ENCODE results near the gene PDE4D.
"Not testable (repeated sequence)": the region's sequence is repeated elsewhere in the genome, so short reads cannot be mapped to it uniquely, and the experiment has no call there.

The PDE4D gene

DNA sequence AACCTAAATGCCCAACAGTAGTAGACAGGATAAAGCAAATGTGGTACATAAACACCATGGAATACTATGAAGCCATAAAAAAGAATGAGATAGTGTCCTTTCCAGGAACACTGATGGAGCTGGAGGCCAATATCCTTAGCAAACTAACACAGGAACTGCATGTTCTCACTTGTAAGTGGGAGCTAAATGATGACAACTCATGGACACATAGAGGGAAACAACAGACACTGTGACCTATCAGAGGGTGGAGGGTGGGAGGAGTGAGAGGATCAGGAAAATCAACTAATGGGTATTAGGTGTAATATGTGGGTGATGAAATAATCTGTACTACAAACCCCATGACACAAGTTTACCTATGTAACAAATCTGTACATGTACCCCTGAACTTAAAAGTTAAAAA lies 805.0 kb downstream of the PDE4D start:
- no peak for DNase-seq

DNA sequence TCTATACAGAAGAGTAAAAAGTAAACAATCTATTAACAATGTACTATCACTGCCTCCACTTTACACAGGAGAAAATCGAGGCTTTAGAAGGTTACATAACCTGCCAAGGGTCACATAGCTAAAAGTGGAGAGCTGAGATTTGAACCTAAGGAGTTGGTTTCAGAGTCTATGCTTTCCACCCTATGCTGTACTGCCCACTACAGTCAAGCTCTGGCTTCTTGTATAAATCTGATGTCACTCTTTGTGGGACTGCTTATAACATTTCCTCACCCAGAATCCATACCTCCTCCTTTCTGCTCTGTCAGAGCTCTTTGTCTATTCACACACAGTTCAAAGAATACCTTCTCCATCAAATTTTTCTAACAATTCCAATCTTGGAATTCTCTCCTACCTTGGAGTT lies 807.5 kb downstream of the PDE4D start:
- DNase-seq = no peak

- no peak for DNase-seq
Measured at GRCh38 chr5:59081693-59082092, 811.8 kb downstream of the PDE4D start.

- DNase-seq = no peak
Measured at GRCh38 chr5:59079622-59080620, 813.6 kb downstream of the PDE4D start.

DNA sequence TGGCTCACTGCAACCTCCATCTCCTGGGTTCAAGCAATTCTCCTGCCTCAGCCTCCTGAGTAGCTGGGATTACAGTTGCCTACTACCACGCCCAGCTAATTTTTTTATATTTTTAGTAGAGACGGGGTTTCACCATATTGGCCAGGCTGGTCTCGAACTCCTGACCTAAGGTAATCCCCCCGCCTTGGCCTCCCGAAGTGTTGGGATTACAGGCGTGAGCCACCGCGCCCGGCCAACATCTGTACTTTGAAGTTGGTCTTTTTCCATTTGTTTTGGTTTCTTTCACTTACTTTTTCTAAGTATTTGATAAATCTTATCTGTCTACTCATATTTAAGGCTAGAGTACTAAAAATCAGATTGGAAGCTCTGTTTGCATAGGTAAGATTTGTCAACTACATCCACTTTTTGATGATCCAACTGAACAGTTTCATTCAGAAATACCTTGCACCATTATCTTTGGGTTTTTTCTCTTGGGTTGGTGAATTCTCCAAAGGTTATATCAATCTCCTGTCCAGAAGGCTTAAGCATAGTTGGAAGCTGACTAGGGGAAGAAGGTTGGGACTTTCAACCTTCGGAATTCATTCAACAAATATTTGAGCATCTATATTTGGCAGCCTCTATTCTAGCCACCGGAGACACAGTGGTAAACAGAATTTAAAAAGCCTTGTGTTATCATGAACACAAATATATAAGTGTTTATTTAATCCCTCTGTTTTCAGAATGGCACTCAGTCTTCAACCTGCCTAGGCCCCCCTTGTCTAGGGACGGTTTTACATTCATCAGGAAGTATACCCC lies 821.6 kb downstream of the PDE4D start:
- no peak for DNase-seq

DNA sequence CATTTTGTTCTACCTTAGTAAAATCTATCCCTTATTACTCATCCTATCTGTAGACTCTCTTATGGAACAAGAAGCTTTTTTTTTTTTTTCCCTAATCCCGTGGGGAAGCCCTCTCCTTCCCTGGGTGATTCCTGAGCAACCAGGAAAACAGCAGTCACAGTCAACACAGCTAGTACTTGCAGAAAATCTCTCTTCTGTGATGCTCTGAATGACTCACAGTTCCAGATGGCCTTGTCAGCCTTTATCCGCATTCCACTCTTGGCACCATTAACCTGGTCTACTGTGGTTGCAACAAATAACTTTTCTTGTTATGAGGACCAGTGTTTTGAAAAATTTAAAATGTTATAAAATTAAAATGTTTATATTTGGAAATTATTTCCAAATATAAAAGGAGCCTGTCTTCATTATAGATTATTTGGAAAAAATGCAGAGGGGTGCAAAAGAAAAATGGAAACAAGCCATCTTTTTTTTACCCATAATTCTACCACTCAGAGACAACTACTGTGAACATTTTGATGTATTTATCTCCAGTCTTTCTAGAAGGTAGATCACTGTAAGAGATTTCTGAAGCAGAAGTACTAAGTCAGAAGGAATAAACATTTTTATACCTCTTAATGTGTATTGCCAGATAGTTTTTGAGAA lies 824.0 kb downstream of the PDE4D start:
- DNase-seq = no peak

- DNase-seq = no peak
Measured at GRCh38 chr5:59067956-59068656, 825.4 kb downstream of the PDE4D start.

DNA sequence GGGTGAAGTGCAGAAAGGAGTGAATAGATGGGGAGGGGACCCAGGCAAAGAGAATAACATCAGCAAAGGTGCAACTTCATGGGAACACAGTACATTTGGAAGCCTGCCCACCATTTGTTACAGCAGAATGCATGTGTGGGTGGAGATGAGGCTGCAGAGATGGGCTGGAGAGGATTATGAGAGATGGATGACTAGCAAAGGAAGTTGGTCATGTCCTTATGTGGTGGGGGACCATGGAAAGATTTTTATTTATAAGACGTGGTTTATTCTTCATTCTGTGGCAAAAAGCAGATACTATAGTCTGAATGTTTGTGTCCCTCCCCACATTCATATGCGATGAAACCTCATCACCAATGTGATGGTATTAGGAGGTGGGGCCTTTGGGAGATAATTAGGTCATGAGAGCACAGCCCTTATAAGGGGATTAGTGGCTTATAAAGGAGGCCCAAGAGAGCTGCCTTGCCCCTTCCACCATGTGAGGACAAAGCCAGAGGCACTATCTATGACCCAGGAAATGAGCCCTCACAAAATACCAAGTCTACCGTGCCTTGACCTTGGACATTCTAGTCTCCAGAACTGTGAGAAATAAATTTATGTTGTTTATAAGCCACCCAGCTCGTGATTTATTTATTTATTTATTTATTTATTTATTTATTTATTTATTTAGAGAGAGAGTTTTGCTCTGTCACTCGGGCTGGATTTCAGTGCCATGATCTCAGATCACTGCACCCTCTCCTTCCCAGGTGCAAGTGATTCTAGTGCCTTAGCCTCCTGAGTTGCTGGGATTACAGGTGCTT lies 827.0 kb downstream of the PDE4D start:
- DNase-seq = no peak

DNA sequence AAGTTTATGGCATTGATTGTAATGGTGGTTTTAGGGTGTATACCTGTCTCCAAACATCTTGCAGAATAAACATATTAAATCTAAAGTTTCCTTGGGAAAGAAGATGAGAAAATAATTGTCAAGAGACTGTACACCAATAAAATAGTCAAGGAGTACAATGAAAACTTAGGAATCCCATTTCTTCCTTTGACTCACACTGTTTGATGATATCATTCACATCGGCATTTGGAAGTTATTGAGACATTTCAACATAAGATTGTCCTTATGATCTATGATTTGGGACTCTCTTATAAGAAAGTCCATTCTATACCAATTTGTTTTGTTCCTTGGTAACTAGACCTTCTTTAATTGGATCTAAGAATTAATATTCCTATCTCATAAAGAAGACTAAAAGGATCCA lies 828.0 kb downstream of the PDE4D start:
- no peak for DNase-seq

GRCh38 chr5:59064293-59064692 lies 829.2 kb downstream of the PDE4D start:
- no peak for DNase-seq

DNA sequence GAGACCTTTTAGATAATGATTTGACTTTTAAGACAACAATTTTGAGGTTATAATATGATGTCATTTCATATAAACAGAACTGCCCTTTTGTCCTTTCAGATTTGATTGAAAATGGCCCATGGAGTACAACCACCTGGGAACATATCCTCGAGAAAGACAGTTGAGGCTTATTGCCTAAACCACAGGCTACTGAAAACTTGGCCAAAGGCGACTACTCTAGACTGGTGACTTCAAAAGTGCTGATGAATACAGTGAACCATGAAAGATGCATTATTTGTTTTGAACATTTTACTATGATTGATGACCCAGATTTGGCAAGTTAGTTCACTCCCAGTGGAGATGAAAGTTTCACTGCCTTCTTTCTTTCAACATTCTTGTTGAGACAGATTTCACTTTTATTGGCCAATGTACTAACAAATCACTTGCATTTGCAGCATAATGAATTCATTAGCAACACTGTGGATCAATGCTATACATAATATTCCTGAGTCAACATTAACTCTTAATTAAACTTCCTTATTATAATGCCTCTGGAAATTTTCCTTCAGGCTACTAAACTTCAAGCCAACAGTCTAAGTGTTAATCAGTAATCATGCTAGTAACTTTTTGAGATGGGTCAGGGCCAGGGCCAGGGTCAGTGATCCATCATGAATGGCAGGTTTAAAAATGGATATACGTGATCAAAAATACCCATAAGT lies 830.4 kb downstream of the PDE4D start:
- no peak for DNase-seq

DNA sequence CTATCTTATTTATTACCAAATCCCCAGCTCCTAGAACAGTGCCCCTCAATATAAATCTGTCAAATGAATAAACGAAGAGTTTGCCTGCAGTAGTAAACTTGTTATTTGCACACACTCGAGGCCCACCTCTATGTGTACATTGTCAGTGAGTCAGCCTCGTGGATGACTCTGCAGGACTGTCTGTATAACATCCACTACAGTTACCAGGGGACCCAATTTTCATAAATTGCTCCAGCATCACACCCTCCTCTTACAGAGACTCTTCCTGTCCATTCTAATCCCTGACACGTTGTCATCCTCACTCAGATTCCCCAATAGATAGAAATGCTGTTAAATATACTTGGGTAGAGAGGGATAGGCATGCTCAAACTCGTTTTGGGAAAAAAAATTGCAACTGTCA lies 832.1 kb downstream of the PDE4D start:
- no peak for DNase-seq

DNA sequence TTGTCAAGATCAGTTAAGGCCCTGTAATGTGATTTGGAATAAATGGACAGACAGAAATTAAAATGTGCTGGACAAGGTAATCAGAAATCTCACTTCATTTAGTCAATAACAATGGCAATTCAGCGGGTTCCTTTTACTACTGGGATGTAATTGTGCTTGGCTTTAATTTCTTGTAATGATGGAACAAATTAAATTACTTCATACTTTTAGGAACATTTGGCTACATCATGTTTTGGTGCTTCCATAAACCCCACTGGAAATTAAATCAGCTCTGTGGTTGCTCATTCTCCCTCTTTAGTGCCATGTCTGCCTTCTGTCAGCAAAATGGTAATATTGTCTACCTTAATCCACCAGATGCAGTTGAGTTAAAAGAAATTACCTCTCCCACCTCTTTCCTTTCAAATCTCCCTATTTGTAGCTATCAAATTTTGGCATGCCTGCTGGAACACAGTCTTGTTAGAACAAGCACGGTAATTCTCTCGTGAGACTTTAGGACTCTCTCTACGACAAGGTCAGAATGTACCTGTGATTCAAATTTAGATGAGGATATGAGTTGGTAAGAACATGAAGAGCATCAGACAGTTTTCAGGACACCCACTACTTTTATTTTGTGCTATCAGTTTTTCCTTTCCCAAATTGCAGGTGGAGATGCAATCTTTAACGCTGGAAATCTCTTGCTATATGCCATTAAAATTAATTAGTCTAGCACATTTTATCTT lies 834.4 kb downstream of the PDE4D start:
- DNase-seq = no peak

DNA sequence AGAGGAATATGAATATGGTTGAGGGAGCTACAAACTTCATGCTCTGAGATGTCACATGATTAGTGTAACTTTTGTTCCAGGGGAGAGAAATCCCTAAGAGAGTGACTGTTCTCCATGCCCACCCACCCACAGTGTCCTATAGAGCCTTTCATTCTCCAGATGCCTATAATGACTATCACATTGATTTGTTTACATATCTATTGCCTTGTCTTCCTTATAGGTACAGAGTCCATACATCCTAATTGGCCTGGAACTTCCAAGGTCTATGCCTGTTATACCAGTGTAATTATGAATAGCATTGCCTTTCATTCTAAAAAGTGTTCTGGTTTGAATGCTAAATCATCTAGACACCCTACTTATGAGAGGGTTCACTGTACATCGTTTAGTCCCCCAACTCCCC lies 835.3 kb downstream of the PDE4D start:
- no peak for DNase-seq

GRCh38 chr5:59056599-59056998 lies 836.9 kb downstream of the PDE4D start:
- not testable (repeated sequence) for DNase-seq

- no peak for DNase-seq
Measured at GRCh38 chr5:59055745-59056448, 837.6 kb downstream of the PDE4D start.

DNA sequence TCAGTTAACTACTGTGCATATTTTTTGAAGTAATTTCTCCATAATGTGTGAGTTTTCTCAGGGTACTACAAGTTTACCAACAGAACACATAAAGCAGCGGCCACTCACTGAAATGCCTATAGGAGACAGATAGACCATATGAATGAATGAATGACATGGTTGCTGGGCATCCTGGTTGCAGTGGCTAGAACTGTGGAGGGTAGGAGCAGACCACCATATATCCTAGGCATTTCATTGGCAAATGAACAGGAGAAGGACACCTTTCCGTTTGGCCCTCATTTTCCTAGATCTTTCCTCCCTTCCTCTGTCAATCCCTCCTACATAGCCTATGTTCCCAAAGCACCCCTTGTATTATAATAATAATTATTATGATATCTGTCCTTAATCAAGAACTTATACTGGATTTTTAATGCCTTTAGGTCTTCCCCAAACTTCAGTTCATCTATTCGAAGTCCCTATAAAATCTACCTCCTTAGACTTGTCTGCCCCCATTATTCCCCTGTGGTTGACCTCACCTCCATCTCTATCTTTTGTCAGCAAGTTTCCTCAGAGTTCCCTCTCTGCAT lies 838.5 kb downstream of the PDE4D start:
- DNase-seq = no peak

- no peak for DNase-seq
Measured at GRCh38 chr5:59051951-59052350, 841.6 kb downstream of the PDE4D start.

DNA sequence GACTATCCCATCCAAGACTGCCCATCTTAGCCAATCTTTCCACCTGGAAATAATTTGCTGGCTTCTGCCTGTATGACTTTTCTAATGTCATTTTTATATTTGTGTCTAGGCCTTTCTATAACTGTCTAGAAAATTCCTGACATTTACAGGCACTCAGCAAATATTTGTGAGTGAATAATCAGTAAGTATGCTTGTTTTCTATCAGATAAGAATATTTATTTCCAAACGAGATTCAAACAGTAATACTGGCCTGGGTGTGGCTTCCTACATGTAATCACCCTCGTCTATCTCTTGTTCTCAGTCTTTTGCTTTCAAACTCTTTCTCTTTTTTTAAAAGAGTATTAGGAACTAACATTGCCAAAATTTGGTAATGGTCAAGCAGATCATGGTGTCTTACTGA lies 844.4 kb downstream of the PDE4D start:
- no peak for DNase-seq
